Subcutaneous adipose tissue (tissue), 4 donors: Measurements from ENCODE around the gene CCL26. TPM values are rescaled to one million over a fixed set of nuclear protein-coding genes. Genes with fewer than 3 reads are reported as not detected.

Experiments used
- CTCF ChIP-seq: fragments of 450-650 bp; IDR thresholded peaks from one replicate; pipeline ENCODE4 v1.5.1; 2016; ENCODE audit warnings: low read depth, mild to moderate bottlenecking, control low read depth, antibody characterized with exemption, moderate library complexity
- total RNA-seq, 4 donors: library from RNA; depleted of rRNA; stranded (reverse); fragments of >200 nt; gene quantifications; one replicate each; pipeline ENCODE4 v1.1.0, GENCODE V29; 2016

Gene CCL26
- total RNA-seq, 4 donors from 2014 or later = 1.5 TPM; not detected in 3

GRCh38 chr7:75735581-75736350 is 36.2 kb downstream of the CCL26 start:
- TF ChIP-seq CTCF = no peak

GRCh38 chr7:75734586-75735458 is 37.2 kb downstream of the CCL26 start:
- no peak for TF ChIP-seq CTCF

DNA sequence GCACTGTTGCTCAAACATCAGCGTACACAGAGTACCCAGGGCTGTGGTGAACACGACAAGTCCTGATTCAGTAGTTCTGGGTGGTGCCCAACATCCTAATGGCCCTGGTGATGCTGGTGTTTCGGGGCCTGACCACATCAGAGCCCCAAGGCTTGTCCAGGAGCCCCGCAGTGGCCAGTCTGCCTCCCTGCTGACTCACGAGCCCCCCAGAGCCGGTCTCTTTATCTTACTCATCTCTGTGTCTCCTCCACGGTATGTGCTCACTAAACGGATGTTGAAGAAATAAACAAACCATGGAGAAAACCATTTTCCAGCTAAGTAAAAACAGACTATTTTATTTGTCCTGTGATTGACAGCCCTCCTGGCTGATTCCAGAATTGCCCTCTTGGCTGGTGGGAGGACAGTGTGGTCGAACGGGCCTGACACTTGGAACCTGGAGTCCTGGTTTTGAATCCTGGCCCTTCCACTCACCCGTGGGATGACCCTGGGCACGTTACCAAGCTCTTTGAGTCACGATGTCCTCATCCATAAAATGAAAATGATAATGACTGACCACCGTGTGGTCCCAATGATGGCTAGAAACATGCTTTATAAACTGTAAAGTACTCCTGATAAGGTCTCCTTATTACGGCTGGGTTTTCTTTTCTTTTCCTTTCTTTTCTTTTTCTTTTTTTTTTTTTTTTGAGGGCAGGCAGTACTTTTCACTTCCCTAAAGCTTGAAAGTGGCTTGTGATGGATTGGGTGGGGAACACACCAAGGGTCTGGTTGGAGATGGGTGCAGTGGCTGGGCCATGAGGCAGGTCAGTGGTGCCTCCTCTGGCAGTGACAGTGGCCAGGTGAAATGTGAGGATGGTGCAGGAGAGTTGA is 39.0 kb downstream of the CCL26 start:
- no peak for TF ChIP-seq CTCF

- TF ChIP-seq CTCF = no peak
Observed at GRCh38 chr7:75732016-75732521, 39.9 kb downstream of the CCL26 start.

- TF ChIP-seq CTCF = no peak
Observed at GRCh38 chr7:75729851-75730274, 42.1 kb downstream of the CCL26 start.

- TF ChIP-seq CTCF = no peak
Observed at GRCh38 chr7:75727881-75728593, 44.0 kb downstream of the CCL26 start.
